ENCODE results near the gene COA1. TPM values are rescaled to one million over a fixed set of nuclear protein-coding genes. Genes with fewer than 3 reads are reported as not detected.

COA1 gene
- total RNA-seq, 2 donors from 2014 or later = 36.8 to 52.4 TPM

GRCh38 chr7:43646603-43647338, 82.6 kb downstream of the COA1 start:
- Histone ChIP-seq H3K27ac (peak overlapping the region; percentile 52 to 90 (median 82)), H3K27me3 (no peaks in the 10 kb centered on the region), H3K4me1 (peaks cover 59% of the 10 kb centered on the region), H3K36me3 (replicated peaks in 1 of 2; ENCODE audit: insufficient read depth in 1 of 2, low read depth in 2 of 2) (no peaks in the 10 kb centered on the region), H3K9me3 (no peaks in the 10 kb centered on the region), H3K4me3 (no peak overlapping the region)
- 70 to 71% methylated on average over 8 of the region's 8 CpGs for WGBS, 2 donors
- ATAC-seq (no peak), DNase-seq (no peak)
- intact Hi-C loops (cut with DNase I) = no loop called here
- no peak for TF ChIP-seq POLR2A (IDR thresholded peaks at IDR 0.05)

GRCh38 chr7:43645699-43646226, 83.6 kb downstream of the COA1 start:
- H3K27me3 ChIP-seq = no peaks in the 10 kb centered on the region
- ATAC-seq (no peak), DNase-seq (no peak)
- H3K4me3 ChIP-seq = no peak overlapping the region
- H3K9me3 ChIP-seq = no peaks in the 10 kb centered on the region
- H3K27ac ChIP-seq = peak overlapping the region in 3 of 4 donors; percentile 79 to 90 (median 84)
- H3K4me1 ChIP-seq = peaks cover 56% of the 10 kb centered on the region
- WGBS, 2 donors = 82 to 84% methylated on average over 3 of the region's 3 CpGs
- no peaks in the 10 kb centered on the region for H3K36me3 ChIP-seq (replicated peaks in 1 of 2; ENCODE audit: insufficient read depth in 1 of 2, low read depth in 2 of 2)
- intact Hi-C loops (cut with DNase I) = no loop called here
- TF ChIP-seq POLR2A (IDR thresholded peaks at IDR 0.05) = no peak
- TF ChIP-seq CTCF (IDR thresholded peaks at IDR 0.05) = no peak

- intact Hi-C loops (cut with DNase I) = no loop called here
These were observed 85.5 kb downstream of the COA1 start for GRCh38 chr7:43643846-43644245.

GRCh38 chr7:43642897-43643630, 86.3 kb downstream of the COA1 start:
- 95 to 97% methylated on average over 10 to 13 of the region's 13 CpGs for WGBS, 2 donors
- no peak overlapping the region for H3K4me3 ChIP-seq
- TF ChIP-seq CTCF (IDR thresholded peaks at IDR 0.05) = no peak
- TF ChIP-seq POLR2A (IDR thresholded peaks at IDR 0.05) = no peak
- no peak overlapping the region for H3K27ac ChIP-seq
- H3K27me3 ChIP-seq = no peaks in the 10 kb centered on the region
- peaks cover 45% of the 10 kb centered on the region for H3K4me1 ChIP-seq
- DNase-seq (no peak), ATAC-seq (no peak)
- intact Hi-C loops (cut with DNase I) = no loop called here
- H3K36me3 ChIP-seq (replicated peaks in 1 of 2; ENCODE audit: insufficient read depth in 1 of 2, low read depth in 2 of 2) = no peaks in the 10 kb centered on the region
- no peaks in the 10 kb centered on the region for H3K9me3 ChIP-seq

More at GRCh38 chr7:43643846-43644245, 85.5 kb downstream of the COA1 start:
- DNase-seq (no peak), ATAC-seq (no peak)
- Histone ChIP-seq H3K4me1 (peaks cover 52% of the 10 kb centered on the region), H3K4me3 (no peak overlapping the region), H3K27ac (no peak overlapping the region), H3K36me3 (replicated peaks in 1 of 2; ENCODE audit: insufficient read depth in 1 of 2, low read depth in 2 of 2) (no peaks in the 10 kb centered on the region), H3K27me3 (no peaks in the 10 kb centered on the region), H3K9me3 (no peaks in the 10 kb centered on the region)
- TF ChIP-seq CTCF (IDR thresholded peaks at IDR 0.05) (no peak), POLR2A (IDR thresholded peaks at IDR 0.05) (no peak)
- 71% methylated on average over 8 of the region's 8 CpGs for WGBS, 2 donors

GRCh38 chr7:43640679-43641078, 88.6 kb downstream of the COA1 start:
- no peaks in the 10 kb centered on the region for H3K9me3 ChIP-seq
- no peaks in the 10 kb centered on the region for H3K36me3 ChIP-seq (replicated peaks in 1 of 2; ENCODE audit: insufficient read depth in 1 of 2, low read depth in 2 of 2)
- peaks cover 29% of the 10 kb centered on the region for H3K4me1 ChIP-seq
- TF ChIP-seq POLR2A (IDR thresholded peaks at IDR 0.05) = no peak
- no peak for TF ChIP-seq CTCF (IDR thresholded peaks at IDR 0.05)
- no peak for ATAC-seq
- H3K27ac ChIP-seq = peak overlapping the region in 3 of 4 donors; percentile 60 to 83 (median 75)
- intact Hi-C loops (cut with DNase I) = no loop called here
- DNase-seq = no peak
- WGBS, 2 donors = 97 to 99% methylated on average over 3 of the region's 3 CpGs
- no peak overlapping the region for H3K4me3 ChIP-seq
- H3K27me3 ChIP-seq = no peaks in the 10 kb centered on the region
